ENCODE results near the gene CTNNA2. TPM values are rescaled to one million over a fixed set of nuclear protein-coding genes. Genes with fewer than 3 reads are reported as not detected.

The CTNNA2 gene
- total and polyA plus RNA-seq, 4 donors: 0.01 to 0.37 TPM; not detected in 2

DNA sequence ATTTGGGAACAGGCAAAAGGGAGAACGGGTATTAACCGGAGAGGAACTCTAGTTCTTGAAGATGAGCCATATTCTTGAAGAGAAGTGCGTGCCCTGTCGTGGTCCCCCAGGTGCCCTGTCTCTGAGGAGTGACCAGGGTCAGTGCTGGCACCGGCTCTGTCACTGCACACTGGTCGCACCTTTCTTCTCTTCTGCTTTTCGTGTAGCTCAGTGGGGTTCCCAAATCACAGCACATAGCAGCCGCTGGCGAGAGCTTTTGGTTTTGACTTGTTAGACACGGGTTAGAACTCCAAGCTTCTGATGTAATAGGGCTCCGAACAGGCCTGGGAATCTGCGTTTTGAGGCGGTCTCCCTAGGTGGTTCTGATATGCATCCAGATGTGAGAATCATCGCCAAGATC, 810.1 kb downstream of the CTNNA2 start:
- TF ChIP-seq, protein P1, sequence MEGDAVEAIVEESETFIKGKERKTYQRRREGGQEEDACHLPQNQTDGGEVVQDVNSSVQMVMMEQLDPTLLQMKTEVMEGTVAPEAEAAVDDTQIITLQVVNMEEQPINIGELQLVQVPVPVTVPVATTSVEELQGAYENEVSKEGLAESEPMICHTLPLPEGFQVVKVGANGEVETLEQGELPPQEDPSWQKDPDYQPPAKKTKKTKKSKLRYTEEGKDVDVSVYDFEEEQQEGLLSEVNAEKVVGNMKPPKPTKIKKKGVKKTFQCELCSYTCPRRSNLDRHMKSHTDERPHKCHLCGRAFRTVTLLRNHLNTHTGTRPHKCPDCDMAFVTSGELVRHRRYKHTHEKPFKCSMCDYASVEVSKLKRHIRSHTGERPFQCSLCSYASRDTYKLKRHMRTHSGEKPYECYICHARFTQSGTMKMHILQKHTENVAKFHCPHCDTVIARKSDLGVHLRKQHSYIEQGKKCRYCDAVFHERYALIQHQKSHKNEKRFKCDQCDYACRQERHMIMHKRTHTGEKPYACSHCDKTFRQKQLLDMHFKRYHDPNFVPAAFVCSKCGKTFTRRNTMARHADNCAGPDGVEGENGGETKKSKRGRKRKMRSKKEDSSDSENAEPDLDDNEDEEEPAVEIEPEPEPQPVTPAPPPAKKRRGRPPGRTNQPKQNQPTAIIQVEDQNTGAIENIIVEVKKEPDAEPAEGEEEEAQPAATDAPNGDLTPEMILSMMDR (IDR thresholded peaks at IDR 0.05; ENCODE audit: control extremely low read depth, extremely low read depth): no peak
- H3K4me3 ChIP-seq: no peak overlapping the region
- peaks cover 0 to 3% (median 0%) of the 10 kb centered on the region in 4 donors for H3K9me3 ChIP-seq (ENCODE audit: control insufficient read depth in 4 of 4, insufficient read depth in 3 of 4, low read length in 3 of 4)
- 41 to 56% methylated on average over 14 of the region's 14 CpGs for WGBS, 2 donors
- H3K36me3 ChIP-seq (ENCODE audit: control insufficient read depth in 4 of 4, insufficient read depth in 4 of 4, low read length in 4 of 4): no peaks in the 10 kb centered on the region
- no peak for DNase-seq
- H3K27me3 ChIP-seq (ENCODE audit: control insufficient read depth in 3 of 3, insufficient read depth in 3 of 3, low read length in 2 of 3): peaks cover 6 to 19% (median 13%) of the 10 kb centered on the region in 3 donors
- no peak overlapping the region for H3K27ac ChIP-seq (ENCODE audit: low read depth in 1 of 2, low read length in 1 of 2)
- no peak for ATAC-seq (ENCODE audit: insufficient read depth, low FRiP score)
- peaks cover 0 to 14% (median 2%) of the 10 kb centered on the region in 5 donors for H3K4me1 ChIP-seq (ENCODE audit: control insufficient read depth in 5 of 5, insufficient read depth in 5 of 5, low read length in 5 of 5)
- H3K9ac ChIP-seq (ENCODE audit: insufficient read depth in 1 of 2, low read length in 2 of 2): no peak overlapping the region

DNA sequence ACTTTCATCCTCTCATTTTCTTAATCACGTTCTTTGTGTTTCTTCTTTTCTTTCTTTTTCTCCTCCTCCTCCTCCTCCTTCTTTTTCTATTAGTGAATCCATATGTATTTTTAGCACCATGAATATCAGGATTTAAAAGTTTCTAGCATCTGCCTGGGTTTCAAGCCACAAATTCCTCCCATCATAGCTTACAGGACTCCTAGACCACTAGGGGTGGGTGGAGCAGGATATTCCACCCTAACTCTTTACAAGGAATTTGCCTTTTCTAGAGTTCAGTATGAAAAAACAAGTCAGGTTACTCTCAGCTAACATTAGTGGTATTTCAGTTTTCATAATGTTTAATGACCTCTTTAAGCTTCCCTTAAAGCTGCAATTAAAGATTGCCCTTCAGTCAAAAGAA, 810.8 kb downstream of the CTNNA2 start:
- WGBS, 2 donors: 52 to 56% methylated on average over 1 of the region's 1 CpG
- DNase-seq (no peak), ATAC-seq (ENCODE audit: insufficient read depth, low FRiP score) (no peak)
- no peaks in the 10 kb centered on the region for H3K36me3 ChIP-seq (ENCODE audit: control insufficient read depth in 4 of 4, insufficient read depth in 4 of 4, low read length in 4 of 4)
- H3K27me3 ChIP-seq (ENCODE audit: control insufficient read depth in 3 of 3, insufficient read depth in 3 of 3, low read length in 2 of 3): peaks cover 6 to 19% (median 13%) of the 10 kb centered on the region in 3 donors
- no peak overlapping the region for H3K27ac ChIP-seq (ENCODE audit: low read depth in 1 of 2, low read length in 1 of 2)
- no peak overlapping the region for H3K4me3 ChIP-seq
- peaks cover 0 to 14% (median 2%) of the 10 kb centered on the region in 5 donors for H3K4me1 ChIP-seq (ENCODE audit: control insufficient read depth in 5 of 5, insufficient read depth in 5 of 5, low read length in 5 of 5)
- TF ChIP-seq, protein P1 (IDR thresholded peaks at IDR 0.05; ENCODE audit: control extremely low read depth, extremely low read depth): no peak
- H3K9ac ChIP-seq (ENCODE audit: insufficient read depth in 1 of 2, low read length in 2 of 2): no peak overlapping the region
- H3K9me3 ChIP-seq (ENCODE audit: control insufficient read depth in 4 of 4, insufficient read depth in 3 of 4, low read length in 3 of 4): peaks cover 0 to 3% (median 0%) of the 10 kb centered on the region in 4 donors

DNA sequence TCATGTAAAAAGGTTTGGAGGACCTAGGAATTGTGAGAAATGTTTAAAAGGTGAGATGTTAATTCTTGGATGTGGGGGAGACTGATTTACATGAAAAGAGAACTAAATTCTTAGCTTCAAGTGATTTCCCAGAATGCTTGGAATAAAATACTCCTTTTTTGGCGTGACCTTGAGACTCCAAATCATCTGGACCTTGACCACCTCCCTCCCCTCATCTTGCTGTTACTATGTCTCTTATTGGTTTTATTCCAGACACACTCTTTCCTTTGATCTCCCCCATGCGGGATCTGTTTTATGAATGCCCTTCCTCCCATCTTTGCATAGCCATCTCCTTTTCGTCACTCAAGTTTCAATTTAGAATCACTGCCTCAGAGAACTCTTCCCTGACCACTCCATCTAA, 811.7 kb downstream of the CTNNA2 start:
- DNase-seq (no peak), ATAC-seq (ENCODE audit: insufficient read depth, low FRiP score) (no peak)
- 79 to 81% methylated on average over 3 of the region's 3 CpGs for WGBS, 2 donors
- TF ChIP-seq, protein P1 (IDR thresholded peaks at IDR 0.05; ENCODE audit: control extremely low read depth, extremely low read depth): no peak
- no peak overlapping the region for H3K9ac ChIP-seq (ENCODE audit: insufficient read depth in 1 of 2, low read length in 2 of 2)
- H3K4me3 ChIP-seq: no peak overlapping the region
- no peaks in the 10 kb centered on the region for H3K36me3 ChIP-seq (ENCODE audit: control insufficient read depth in 4 of 4, insufficient read depth in 4 of 4, low read length in 4 of 4)
- peaks cover 0 to 14% (median 2%) of the 10 kb centered on the region in 5 donors for H3K4me1 ChIP-seq (ENCODE audit: control insufficient read depth in 5 of 5, insufficient read depth in 5 of 5, low read length in 5 of 5)
- peaks cover 6 to 19% (median 13%) of the 10 kb centered on the region in 3 donors for H3K27me3 ChIP-seq (ENCODE audit: control insufficient read depth in 3 of 3, insufficient read depth in 3 of 3, low read length in 2 of 3)
- H3K27ac ChIP-seq (ENCODE audit: low read depth in 1 of 2, low read length in 1 of 2): no peak overlapping the region
- H3K9me3 ChIP-seq (ENCODE audit: control insufficient read depth in 4 of 4, insufficient read depth in 3 of 4, low read length in 3 of 4): peaks cover 0 to 3% (median 0%) of the 10 kb centered on the region in 4 donors

DNA sequence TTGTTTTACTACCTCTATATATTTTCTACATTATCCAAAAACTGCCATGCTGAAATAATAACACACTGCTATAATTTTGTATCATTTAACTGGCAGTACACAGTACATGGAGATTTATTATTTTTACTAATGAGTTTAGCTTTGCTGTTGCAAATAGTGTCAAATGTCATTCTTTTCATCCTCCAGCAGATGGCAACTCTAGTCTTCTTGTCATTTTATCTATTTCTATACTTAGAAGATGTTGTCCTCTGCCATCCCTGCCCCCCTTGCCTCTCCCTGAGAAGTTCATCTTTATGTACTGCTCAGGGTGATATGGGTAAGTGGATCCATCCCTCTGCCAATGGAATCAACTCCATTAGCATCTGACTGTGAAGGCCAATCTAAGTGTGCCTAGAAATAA, 813.4 kb downstream of the CTNNA2 start:
- DNase-seq (peak in 1 of 3 donors; percentile 57), ATAC-seq (ENCODE audit: insufficient read depth, low FRiP score) (no peak)
- H3K4me3 ChIP-seq: no peak overlapping the region
- H3K36me3 ChIP-seq (ENCODE audit: control insufficient read depth in 4 of 4, insufficient read depth in 4 of 4, low read length in 4 of 4): no peaks in the 10 kb centered on the region
- H3K27ac ChIP-seq (ENCODE audit: low read depth in 1 of 2, low read length in 1 of 2): no peak overlapping the region
- TF ChIP-seq, protein P1 (IDR thresholded peaks at IDR 0.05; ENCODE audit: control extremely low read depth, extremely low read depth): no peak
- peaks cover 0 to 14% (median 2%) of the 10 kb centered on the region in 5 donors for H3K4me1 ChIP-seq (ENCODE audit: control insufficient read depth in 5 of 5, insufficient read depth in 5 of 5, low read length in 5 of 5)
- H3K27me3 ChIP-seq (ENCODE audit: control insufficient read depth in 3 of 3, insufficient read depth in 3 of 3, low read length in 2 of 3): peaks cover 6 to 17% (median 13%) of the 10 kb centered on the region in 3 donors
- no peak overlapping the region for H3K9ac ChIP-seq (ENCODE audit: insufficient read depth in 1 of 2, low read length in 2 of 2)
- peaks cover 0 to 3% (median 0%) of the 10 kb centered on the region in 4 donors for H3K9me3 ChIP-seq (ENCODE audit: control insufficient read depth in 4 of 4, insufficient read depth in 3 of 4, low read length in 3 of 4)
